Glutamatergic neuron (in vitro differentiated cells): Measurements from ENCODE around the gene RGS19. TPM values are rescaled to one million over a fixed set of nuclear protein-coding genes. Genes with fewer than 3 reads are reported as not detected.

Experiments
- DNase-seq: peaks from one replicate; pipeline ENCODE4 v3.0.0; 2022
- H3K27ac Mint-ChIP-seq: one replicate; pipeline ENCODE4 v1.8.0; 2020; ENCODE audit warnings: mild to moderate bottlenecking, mixed read lengths, inconsistent platforms; ENCODE audit not compliant: unreplicated experiment
- H3K27me3 Mint-ChIP-seq: one replicate; pipeline ENCODE4 v1.8.0; 2020; ENCODE audit warnings: mild to moderate bottlenecking, moderate library complexity, mixed read lengths, inconsistent platforms; ENCODE audit not compliant: unreplicated experiment
- H3K36me3 Mint-ChIP-seq: one replicate; pipeline ENCODE4 v1.8.0; 2020; ENCODE audit warnings: mild to moderate bottlenecking, mixed read lengths, inconsistent platforms; ENCODE audit not compliant: unreplicated experiment
- H3K4me1 Mint-ChIP-seq: one replicate; pipeline ENCODE4 v1.8.0; 2020; ENCODE audit warnings: mild to moderate bottlenecking, low read depth, mixed read lengths, inconsistent platforms; ENCODE audit not compliant: unreplicated experiment
- H3K4me3 Mint-ChIP-seq: one replicate; pipeline ENCODE4 v1.8.0; 2020; ENCODE audit warnings: mild to moderate bottlenecking, mixed read lengths, inconsistent platforms; ENCODE audit not compliant: unreplicated experiment
- H3K9me3 Mint-ChIP-seq: one replicate; pipeline ENCODE4 v1.8.0; 2020; ENCODE audit warnings: mild to moderate bottlenecking, moderate library complexity, mixed read lengths, inconsistent platforms; ENCODE audit not compliant: unreplicated experiment
- CTCF ChIP-seq: fragments of 200-600 bp; sonication (generic); IDR thresholded peaks from one replicate; pipeline ENCODE4 v1.5.0; 2021; ENCODE audit not compliant: partially characterized antibody, unreplicated experiment
- total RNA-seq: library from RNA; stranded (reverse); fragmentation: NEBNext Ultra II Directional; extraction: Animal tissue kit (Norgen Biotek cat#: 25700); gene quantifications from one replicate; pipeline ENCODE4 v1.2.1, GENCODE V29; 2021; ENCODE audit not compliant: unreplicated experiment

Gene RGS19
- total RNA-seq, 1 donor from 2014 or later = 4.4 TPM

- Mint-ChIP-seq H3K9me3 (peaks cover 9% of the 10 kb centered on the region), H3K4me1 (peaks cover 7% of the 10 kb centered on the region), H3K27me3 (peaks cover 21% of the 10 kb centered on the region), H3K27ac (no peak overlapping the region), H3K36me3 (no peaks in the 10 kb centered on the region), H3K4me3 (no peak overlapping the region)
- DNase-seq = peak; percentile 4
- TF ChIP-seq CTCF = no peak
Observed at GRCh38 chr20:64103871-64104666, 24.8 kb upstream of the RGS19 start.

GRCh38 chr20:64102647-64103354 is 23.5 kb upstream of the RGS19 start:
- peak; percentile 47 for DNase-seq
- Mint-ChIP-seq H3K27ac (no peak overlapping the region), H3K4me3 (peak overlapping the region; percentile 55), H3K36me3 (no peaks in the 10 kb centered on the region), H3K4me1 (peaks cover 3% of the 10 kb centered on the region), H3K27me3 (peaks cover 19% of the 10 kb centered on the region), H3K9me3 (peaks cover 5% of the 10 kb centered on the region)
- no peak for TF ChIP-seq CTCF

GRCh38 chr20:64101731-64102621 is 22.7 kb upstream of the RGS19 start:
- Mint-ChIP-seq H3K9me3 (peaks cover 5% of the 10 kb centered on the region), H3K36me3 (peaks cover 1% of the 10 kb centered on the region), H3K27me3 (peaks cover 19% of the 10 kb centered on the region), H3K4me1 (peaks cover 3% of the 10 kb centered on the region), H3K27ac (no peak overlapping the region), H3K4me3 (peak overlapping the region; percentile 67)
- DNase-seq = peak; percentile 79
- peak; percentile 95 for TF ChIP-seq CTCF

- peaks cover 20% of the 10 kb centered on the region for H3K27me3 Mint-ChIP-seq
- H3K27ac Mint-ChIP-seq = no peak overlapping the region
- H3K4me3 Mint-ChIP-seq = peak overlapping the region; percentile 67
- TF ChIP-seq CTCF = no peak
- H3K36me3 Mint-ChIP-seq = peaks cover 5% of the 10 kb centered on the region
- peaks cover 3% of the 10 kb centered on the region for H3K4me1 Mint-ChIP-seq
- H3K9me3 Mint-ChIP-seq = peaks cover 5% of the 10 kb centered on the region
- DNase-seq = peak; percentile 2
Observed at GRCh38 chr20:64100946-64101688, 21.8 kb upstream of the RGS19 start.
